ENCODE results near the gene MYH9.

MYH9 gene

DNA sequence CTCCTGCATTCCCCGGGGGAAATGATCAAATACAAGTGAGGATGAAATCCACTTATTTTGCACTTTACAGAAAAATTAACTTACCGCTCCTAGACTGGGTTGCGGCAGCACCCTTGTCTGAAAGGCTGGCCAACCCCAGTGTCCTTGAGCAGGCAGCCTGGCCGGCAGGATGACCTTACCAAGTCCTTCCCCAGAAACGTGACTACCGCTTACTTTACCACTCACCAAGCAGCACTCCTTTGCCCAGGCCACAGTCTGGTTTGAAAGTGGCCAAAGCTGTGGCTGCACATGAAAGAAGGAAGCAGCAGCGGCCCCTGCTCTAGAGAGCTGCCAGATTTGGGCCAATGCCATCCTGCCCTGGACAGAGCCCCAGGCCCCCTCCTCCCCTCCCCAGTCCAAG lies 20.3 kb downstream of the MYH9 start:
- DNase-seq (ENCODE audit: low read depth in 2 of 2): no peak

- DNase-seq (ENCODE audit: low read depth in 2 of 2): no peak
These were observed 20.7 kb downstream of the MYH9 start for GRCh38 chr22:36367066-36367465.

- DNase-seq (ENCODE audit: low read depth in 2 of 2): no peak
These were observed 21.5 kb downstream of the MYH9 start for GRCh38 chr22:36366291-36366708.

DNA sequence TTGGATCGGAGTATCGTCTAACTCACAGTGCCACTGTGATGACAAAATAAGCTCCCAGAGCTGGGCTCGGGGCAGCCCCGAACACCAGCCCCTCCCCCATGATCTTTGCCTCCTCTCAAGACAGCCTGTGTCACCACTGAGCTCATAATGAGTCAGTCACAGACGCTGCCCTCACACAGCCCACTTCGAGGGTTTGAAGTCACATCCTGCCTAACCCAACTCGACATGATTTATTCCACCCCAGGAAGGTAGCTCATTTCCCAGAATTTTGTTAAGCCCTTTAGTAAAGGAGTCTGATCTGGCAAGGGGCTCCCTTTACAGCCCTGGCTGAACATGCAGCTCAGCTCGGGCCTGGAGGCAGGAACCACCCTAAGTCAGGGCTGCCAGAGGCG lies 22.8 kb downstream of the MYH9 start:
- peak; percentile 76 to 87 for DNase-seq (ENCODE audit: low read depth in 2 of 2)

- no peak for DNase-seq (ENCODE audit: low read depth in 2 of 2)
These were observed 23.3 kb downstream of the MYH9 start for GRCh38 chr22:36364255-36365019.

DNA sequence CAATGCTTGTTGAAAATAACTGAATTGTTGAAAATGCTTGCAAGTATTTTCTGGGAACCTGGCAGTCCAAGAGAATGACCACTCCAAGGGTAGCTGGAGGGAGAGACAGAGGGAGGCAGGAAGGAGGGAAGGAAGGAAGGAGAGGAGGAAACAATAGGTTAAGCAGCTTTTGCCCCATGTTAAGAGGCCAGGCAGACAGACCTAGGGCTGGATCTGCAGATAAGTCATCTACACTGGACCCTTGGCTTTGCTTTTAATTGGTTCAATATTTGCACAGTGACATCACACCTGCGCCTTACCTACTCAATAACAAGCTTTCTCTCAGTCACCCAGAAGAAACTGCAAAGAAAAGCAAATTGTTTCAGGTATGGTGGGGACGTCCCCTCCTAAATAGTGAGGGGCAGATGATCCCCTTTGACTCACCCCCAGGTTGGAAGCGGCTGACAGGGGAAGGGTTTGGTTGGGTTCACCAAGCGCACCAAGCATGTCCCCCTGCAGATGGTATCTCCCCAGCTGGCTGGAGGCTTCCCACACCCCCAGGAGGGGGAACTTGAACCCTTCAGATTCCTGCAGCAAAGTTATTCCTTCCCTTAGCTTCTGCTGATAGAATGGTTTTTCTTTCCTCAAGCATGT lies 24.3 kb downstream of the MYH9 start:
- DNase-seq (ENCODE audit: low read depth in 2 of 2): no peak

DNA sequence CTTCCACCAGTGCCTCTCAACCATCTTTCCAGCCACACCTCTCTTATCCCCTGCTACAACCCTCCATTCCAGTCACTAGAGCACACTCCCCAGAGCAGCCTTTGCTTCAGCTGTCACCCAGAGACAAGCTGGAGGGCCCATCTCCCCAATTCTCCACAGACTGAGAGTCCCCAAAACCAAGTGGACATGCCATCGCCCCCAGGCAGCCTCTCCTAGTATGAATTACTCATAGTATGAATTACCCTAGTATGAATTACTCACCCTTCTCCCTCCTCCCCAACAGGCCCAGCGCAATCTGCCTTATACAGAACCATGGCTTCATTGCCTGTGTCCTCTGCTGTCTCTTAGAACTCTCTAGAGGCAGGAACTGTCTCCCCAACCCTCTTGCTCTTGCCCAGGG lies 24.8 kb downstream of the MYH9 start:
- DNase-seq (ENCODE audit: low read depth in 2 of 2): no peak

GRCh38 chr22:36362075-36362474 lies 25.7 kb downstream of the MYH9 start:
- DNase-seq (ENCODE audit: low read depth in 2 of 2): no peak

- no peak for DNase-seq (ENCODE audit: low read depth in 2 of 2)
These were observed 26.8 kb downstream of the MYH9 start for GRCh38 chr22:36360871-36361383.

DNA sequence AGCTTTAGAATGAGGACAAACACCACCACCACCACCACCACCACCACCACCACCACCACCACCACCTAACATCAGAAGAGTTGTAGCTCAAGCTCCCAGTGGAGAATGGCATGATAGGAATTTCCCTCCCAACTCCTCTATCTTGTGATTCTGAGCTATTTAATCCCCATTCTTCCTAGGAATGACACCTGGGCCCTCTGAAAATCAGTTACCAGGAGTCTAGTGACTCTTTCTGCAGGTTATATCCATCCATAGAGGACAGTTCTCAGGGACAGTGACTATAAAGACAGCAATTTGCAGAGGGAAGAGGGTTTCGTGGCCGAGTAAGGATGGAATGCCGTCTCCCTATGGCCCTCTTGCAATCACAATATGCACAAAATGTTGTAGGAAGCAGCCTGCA lies 27.8 kb downstream of the MYH9 start:
- no peak for DNase-seq (ENCODE audit: low read depth in 2 of 2)

DNA sequence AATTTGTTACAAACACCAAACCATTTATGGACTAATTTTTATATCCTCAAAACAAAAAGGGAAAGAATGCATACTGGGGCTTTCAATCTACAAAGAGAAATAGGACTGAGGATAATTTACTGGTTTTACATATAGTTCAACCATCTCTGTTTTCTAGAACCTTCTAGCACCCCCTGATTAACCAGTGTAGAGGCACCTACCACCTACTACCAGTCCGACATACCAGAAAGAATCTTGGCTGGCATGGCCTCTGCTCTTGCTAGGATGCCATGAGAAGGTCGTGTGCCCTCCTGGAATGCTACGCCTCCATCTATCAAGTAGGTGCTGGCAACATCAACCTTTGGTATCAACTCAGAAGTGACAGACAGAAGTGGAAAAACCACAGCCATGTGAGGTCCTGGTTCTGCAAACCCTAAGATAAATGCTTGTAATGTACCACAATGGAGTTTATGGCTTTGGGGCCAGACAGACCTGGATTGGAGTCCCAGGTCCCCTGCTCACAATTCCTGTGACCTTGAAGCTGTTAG lies 28.2 kb downstream of the MYH9 start:
- DNase-seq (ENCODE audit: low read depth in 2 of 2): no peak

GRCh38 chr22:36358533-36359469 lies 29.0 kb downstream of the MYH9 start:
- no peak for DNase-seq (ENCODE audit: low read depth in 2 of 2)

GRCh38 chr22:36356708-36357624 lies 30.8 kb downstream of the MYH9 start:
- no peak for DNase-seq (ENCODE audit: low read depth in 2 of 2)

GRCh38 chr22:36355894-36356293 lies 31.9 kb downstream of the MYH9 start:
- no peak for DNase-seq (ENCODE audit: low read depth in 2 of 2)

GRCh38 chr22:36355362-36355761 lies 32.4 kb downstream of the MYH9 start:
- no peak for DNase-seq (ENCODE audit: low read depth in 2 of 2)

GRCh38 chr22:36352803-36353507 lies 34.8 kb downstream of the MYH9 start:
- no peak for DNase-seq (ENCODE audit: low read depth in 2 of 2)

GRCh38 chr22:36351921-36352802 lies 35.6 kb downstream of the MYH9 start:
- DNase-seq (ENCODE audit: low read depth in 2 of 2): no peak

DNA sequence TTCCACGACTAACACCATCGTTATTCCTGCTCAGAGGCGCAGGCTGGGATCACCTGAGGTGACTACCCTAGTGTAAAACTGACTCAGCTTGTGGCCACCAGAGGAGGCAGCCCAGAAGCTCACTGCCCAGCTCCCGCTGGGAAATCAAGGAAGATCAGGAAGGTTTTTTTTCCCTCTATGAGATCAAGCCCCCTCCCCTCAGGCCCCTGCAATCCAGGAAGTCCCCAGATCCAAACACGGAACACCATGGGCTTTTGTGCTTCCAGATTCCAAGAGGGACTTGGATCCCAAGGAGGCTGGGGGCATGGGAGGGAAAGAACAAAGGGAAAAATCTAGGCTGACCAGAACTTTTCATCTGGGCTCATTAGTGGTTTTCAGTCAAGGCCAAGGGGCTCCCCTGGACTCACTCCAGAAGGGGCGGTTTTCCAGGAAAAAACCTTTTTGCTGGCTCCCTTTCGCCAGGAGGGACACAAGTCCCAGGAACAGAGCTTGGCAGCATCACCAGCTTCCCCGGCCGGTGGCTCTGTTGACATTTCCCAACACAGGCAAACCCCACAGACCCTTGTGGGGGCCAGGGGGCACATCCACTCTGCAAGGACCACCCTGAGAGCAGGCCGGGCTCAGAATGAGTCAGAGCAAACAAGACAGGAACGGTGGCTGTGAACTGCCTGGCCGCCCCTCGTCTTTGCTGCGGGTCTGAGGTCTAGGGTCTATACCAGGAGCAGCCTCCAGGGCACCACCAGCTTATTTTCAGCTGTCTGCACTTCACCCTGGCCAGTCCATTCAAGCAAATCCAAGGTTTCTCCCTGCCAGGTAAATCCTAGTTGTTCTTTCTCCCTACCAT lies 36.8 kb downstream of the MYH9 start:
- no peak for DNase-seq (ENCODE audit: low read depth in 2 of 2)
